OCI-LY3 (cell line): ENCODE data around the gene KLHL29.

Experiments used
- H2AFZ ChIP-seq: fragments of 200-600, 300-600 bp; shearing (Covaris generic); 2 replicates; pipeline ENCODE4 v1.6.0; 2014; ENCODE audit warnings: antibody characterized with exemption, low read depth, low read length
- H3K27ac ChIP-seq: fragments of 200-600, 300-600 bp; sonication (generic); 2 replicates; pipeline ENCODE4 v1.5.1; 2014; ENCODE audit warnings: mild to moderate bottlenecking, low read length, moderate library complexity, mixed read lengths
- H3K27me3 ChIP-seq: fragments of 200-600, 300-600 bp; sonication (generic); 2 replicates; pipeline ENCODE4 v1.6.1; 2014; ENCODE audit warnings: low read depth, low read length, mixed read lengths
- H3K36me3 ChIP-seq: fragments of 200-600, 300-600 bp; sonication (generic); replicated peaks from 2 replicates; pipeline ENCODE3; 2014; ENCODE audit warnings: low read depth, low read length, mixed read lengths
- H3K4me1 ChIP-seq: fragments of 300-600, 200-600 bp; sonication (generic); 2 replicates; pipeline ENCODE4 v1.6.1; 2014; ENCODE audit warnings: low read length, mixed read lengths
- H3K4me2 ChIP-seq: fragments of 200-600, 300-600 bp; sonication (generic); 2 replicates; pipeline ENCODE4 v1.6.1; 2014; ENCODE audit warnings: low read length, mixed read lengths
- H3K4me3 ChIP-seq: fragments of 300-600, 200-600 bp; sonication (generic); 2 replicates; pipeline ENCODE4 v1.5.1; 2014; ENCODE audit warnings: antibody characterized with exemption, mild to moderate bottlenecking, low read length, moderate library complexity
- H3K79me2 ChIP-seq: fragments of 300-600, 200-600 bp; shearing (Covaris generic); 2 replicates; pipeline ENCODE4 v1.6.1; 2014; ENCODE audit warnings: mild to moderate bottlenecking, low read length, mixed read lengths
- H3K9ac ChIP-seq: fragments of 300-600, 200-600 bp; shearing (Covaris generic); 2 replicates; pipeline ENCODE4 v1.6.0; 2014; ENCODE audit warnings: mild to moderate bottlenecking, low read length, moderate library complexity
- H3K9me3 ChIP-seq: fragments of 200-600, 300-600 bp; shearing (Covaris generic); 2 replicates; pipeline ENCODE4 v1.6.1; 2014; ENCODE audit warnings: low read length, mixed read lengths; ENCODE audit not compliant: insufficient read depth
- H4K20me1 ChIP-seq: fragments of 200-600, 300-600 bp; sonication (generic); 2 replicates; pipeline ENCODE4 v1.6.1; 2016; ENCODE audit warnings: low read length, mixed read lengths; ENCODE audit not compliant: insufficient read depth
- EZH2phosphoT487 ChIP-seq: fragments of 200-600 bp; shearing (Covaris generic); IDR thresholded peaks from 2 replicates; pipeline ENCODE4 v1.6.1; 2018; ENCODE audit warnings: antibody characterized with exemption, mixed run types, low read depth
- TF ChIP-seq, protein P1 (sequence below): fragments of 200-600, 300-600 bp; sonication (generic); IDR thresholded peaks from 2 replicates; pipeline ENCODE4 v1.5.1; 2014; ENCODE audit warnings: antibody characterized with exemption, low read length, low read depth

Gene KLHL29

DNA sequence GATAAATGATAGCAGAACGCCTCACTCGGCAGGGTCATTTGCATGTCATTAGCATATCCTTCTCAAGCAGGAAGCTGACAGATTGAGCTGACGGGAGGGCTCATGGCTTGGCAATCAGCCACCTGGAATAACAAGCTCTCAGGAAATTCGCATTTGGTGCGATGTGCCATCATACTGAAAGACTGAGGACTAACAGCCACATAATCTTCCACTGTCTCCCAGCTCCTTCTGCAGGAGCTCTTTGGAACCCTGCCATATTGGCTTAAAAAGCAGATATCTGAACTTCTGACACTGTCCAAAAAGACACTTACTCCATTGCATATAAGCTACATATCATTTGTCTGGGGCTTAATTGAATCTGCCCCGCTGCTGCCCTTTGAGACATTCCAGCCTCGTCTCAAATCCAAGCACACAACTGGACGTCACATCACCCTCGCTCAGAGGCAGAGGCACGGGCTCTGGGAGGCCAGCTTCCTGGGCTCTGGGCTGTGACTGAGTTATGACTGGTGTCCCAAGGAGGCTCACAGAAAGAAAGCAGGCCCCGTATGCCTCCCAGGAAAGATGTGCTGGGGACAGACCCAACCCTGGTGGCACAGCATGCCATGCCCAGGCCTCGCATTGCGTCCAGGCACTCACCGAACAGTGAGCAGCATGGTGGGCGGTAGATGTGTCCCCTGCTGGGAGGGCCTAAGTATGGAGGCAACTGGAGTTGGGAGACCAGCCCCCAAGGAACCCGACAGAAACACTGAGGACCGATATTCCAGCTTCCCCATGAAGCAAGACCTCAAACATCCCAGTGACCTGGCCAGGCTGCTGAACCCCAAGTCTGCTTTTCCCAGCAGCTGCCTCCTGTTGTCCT, 314.0 kb downstream of the KLHL29 start:
- Histone ChIP-seq H3K9ac (no peak overlapping the region), H3K4me1 (no peaks in the 10 kb centered on the region), H3K4me2 (no peak overlapping the region), H3K27ac (no peak overlapping the region), H3K36me3 (no peaks in the 10 kb centered on the region), H3K79me2 (no peaks in the 10 kb centered on the region), H4K20me1 (no peaks in the 10 kb centered on the region), H3K4me3 (no peak overlapping the region), H2AFZ (no peak overlapping the region), H3K27me3 (no peaks in the 10 kb centered on the region), H3K9me3 (no peaks in the 10 kb centered on the region)
- TF ChIP-seq, protein P1, sequence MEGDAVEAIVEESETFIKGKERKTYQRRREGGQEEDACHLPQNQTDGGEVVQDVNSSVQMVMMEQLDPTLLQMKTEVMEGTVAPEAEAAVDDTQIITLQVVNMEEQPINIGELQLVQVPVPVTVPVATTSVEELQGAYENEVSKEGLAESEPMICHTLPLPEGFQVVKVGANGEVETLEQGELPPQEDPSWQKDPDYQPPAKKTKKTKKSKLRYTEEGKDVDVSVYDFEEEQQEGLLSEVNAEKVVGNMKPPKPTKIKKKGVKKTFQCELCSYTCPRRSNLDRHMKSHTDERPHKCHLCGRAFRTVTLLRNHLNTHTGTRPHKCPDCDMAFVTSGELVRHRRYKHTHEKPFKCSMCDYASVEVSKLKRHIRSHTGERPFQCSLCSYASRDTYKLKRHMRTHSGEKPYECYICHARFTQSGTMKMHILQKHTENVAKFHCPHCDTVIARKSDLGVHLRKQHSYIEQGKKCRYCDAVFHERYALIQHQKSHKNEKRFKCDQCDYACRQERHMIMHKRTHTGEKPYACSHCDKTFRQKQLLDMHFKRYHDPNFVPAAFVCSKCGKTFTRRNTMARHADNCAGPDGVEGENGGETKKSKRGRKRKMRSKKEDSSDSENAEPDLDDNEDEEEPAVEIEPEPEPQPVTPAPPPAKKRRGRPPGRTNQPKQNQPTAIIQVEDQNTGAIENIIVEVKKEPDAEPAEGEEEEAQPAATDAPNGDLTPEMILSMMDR: no peak
- no peak for TF ChIP-seq EZH2phosphoT487

DNA sequence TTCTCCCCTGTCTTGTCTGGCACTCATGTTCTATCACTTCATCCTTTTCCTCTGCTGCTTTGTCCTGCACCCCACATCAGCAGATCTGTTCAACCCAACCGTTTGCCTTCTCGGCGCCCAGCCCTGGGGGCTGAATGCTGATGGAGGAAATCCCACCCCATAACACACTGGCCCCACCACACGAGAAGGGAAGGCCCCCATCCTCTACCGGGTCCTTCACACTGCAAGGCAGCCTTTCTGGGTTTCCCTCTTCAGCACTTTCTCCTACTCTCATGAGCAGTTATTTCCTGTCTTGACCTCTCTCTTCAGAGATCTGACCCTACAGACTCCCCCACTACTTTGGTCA, 314.6 kb downstream of the KLHL29 start:
- H3K9me3 ChIP-seq: no peaks in the 10 kb centered on the region
- no peaks in the 10 kb centered on the region for H3K4me1 ChIP-seq
- H3K9ac ChIP-seq: no peak overlapping the region
- no peaks in the 10 kb centered on the region for H3K36me3 ChIP-seq
- no peak overlapping the region for H3K27ac ChIP-seq
- H3K4me3 ChIP-seq: no peak overlapping the region
- H3K27me3 ChIP-seq: no peaks in the 10 kb centered on the region
- TF ChIP-seq, protein P1: no peak
- no peak for TF ChIP-seq EZH2phosphoT487
- no peak overlapping the region for H2AFZ ChIP-seq
- H3K79me2 ChIP-seq: no peaks in the 10 kb centered on the region
- no peak overlapping the region for H3K4me2 ChIP-seq
- no peaks in the 10 kb centered on the region for H4K20me1 ChIP-seq

GRCh38 chr2:23700627-23701026, 315.6 kb downstream of the KLHL29 start:
- no peaks in the 10 kb centered on the region for H3K9me3 ChIP-seq
- H3K79me2 ChIP-seq: no peaks in the 10 kb centered on the region
- no peak overlapping the region for H3K4me2 ChIP-seq
- no peaks in the 10 kb centered on the region for H4K20me1 ChIP-seq
- no peak overlapping the region for H3K27ac ChIP-seq
- H3K27me3 ChIP-seq: no peaks in the 10 kb centered on the region
- no peak overlapping the region for H3K4me3 ChIP-seq
- no peak overlapping the region for H2AFZ ChIP-seq
- no peak overlapping the region for H3K9ac ChIP-seq
- H3K4me1 ChIP-seq: no peaks in the 10 kb centered on the region
- H3K36me3 ChIP-seq: no peaks in the 10 kb centered on the region
- no peak for TF ChIP-seq EZH2phosphoT487
- TF ChIP-seq, protein P1: no peak

- Histone ChIP-seq H4K20me1 (no peaks in the 10 kb centered on the region), H3K36me3 (no peaks in the 10 kb centered on the region), H3K79me2 (no peaks in the 10 kb centered on the region), H3K4me3 (no peak overlapping the region), H3K27ac (no peak overlapping the region), H3K4me1 (no peaks in the 10 kb centered on the region), H3K27me3 (no peaks in the 10 kb centered on the region), H3K9ac (no peak overlapping the region), H2AFZ (no peak overlapping the region), H3K4me2 (no peak overlapping the region), H3K9me3 (no peaks in the 10 kb centered on the region)
- TF ChIP-seq, protein P1: no peak
- no peak for TF ChIP-seq EZH2phosphoT487
These were observed 318.1 kb downstream of the KLHL29 start for GRCh38 chr2:23703037-23703582.
